Loucy (cell line): ENCODE measurements around the gene L1CAM.

Experiments
- H2AFZ ChIP-seq: fragments of 200-600 bp; sonication (generic); 2 replicates; pipeline ENCODE4 v1.6.0; 2016; ENCODE audit warnings: antibody characterized with exemption, mild to moderate bottlenecking, low read length, moderate library complexity
- H3F3A ChIP-seq: fragments of 200-600 bp; 2 replicates; pipeline ENCODE4 v1.6.0; 2016; ENCODE audit warnings: antibody characterized with exemption, low read depth, mild to moderate bottlenecking
- H3K27me3 ChIP-seq: fragments of 200-600 bp; sonication (generic); 2 replicates; pipeline ENCODE4 v1.6.1; 2014; ENCODE audit warnings: low read length, mild to moderate bottlenecking; ENCODE audit not compliant: insufficient read depth, poor library complexity, severe bottlenecking
- H3K36me3 ChIP-seq: fragments of 200-600 bp; sonication (generic); 2 replicates; pipeline ENCODE4 v1.6.1; 2016; ENCODE audit warnings: low read length; ENCODE audit not compliant: insufficient read depth
- H3K4me1 ChIP-seq: fragments of 200-600 bp; sonication (generic); 2 replicates; pipeline ENCODE4 v1.5.1; 2014; ENCODE audit warnings: low read length, mild to moderate bottlenecking; ENCODE audit not compliant: insufficient read depth, poor library complexity, severe bottlenecking
- H3K4me2 ChIP-seq: fragments of 200-600 bp; sonication (generic); 2 replicates; pipeline ENCODE4 v1.6.0; 2014; ENCODE audit warnings: antibody characterized with exemption, low read length, low read depth, mild to moderate bottlenecking; ENCODE audit not compliant: poor library complexity, severe bottlenecking
- H3K4me3 ChIP-seq: fragments of 200-600 bp; sonication (generic); 2 replicates; pipeline ENCODE4 v1.5.1; 2014; ENCODE audit warnings: low read length, mild to moderate bottlenecking, mixed read lengths; ENCODE audit not compliant: poor library complexity, severe bottlenecking
- H3K79me2 ChIP-seq: fragments of 200-600 bp; sonication (generic); 2 replicates; pipeline ENCODE4 v1.6.1; 2014; ENCODE audit warnings: low read length; ENCODE audit not compliant: insufficient read depth
- H3K9ac ChIP-seq: fragments of 200-600 bp; sonication (generic); 2 replicates; pipeline ENCODE4 v1.6.0; 2014; ENCODE audit warnings: mild to moderate bottlenecking, low read depth, low read length, moderate library complexity; ENCODE audit not compliant: poor library complexity, severe bottlenecking
- H3K9me2 ChIP-seq: fragments of 200-600 bp; sonication (generic); replicated peaks from 2 replicates; pipeline ENCODE4 v1.6.1; 2016; ENCODE audit warnings: low read depth, low read length, mixed read lengths
- H3K9me3 ChIP-seq: fragments of 200-600 bp; sonication (generic); 2 replicates; pipeline ENCODE4 v1.6.1; 2014; ENCODE audit warnings: mild to moderate bottlenecking, antibody characterized with exemption, low read length, low read depth; ENCODE audit not compliant: insufficient read depth
- H4K20me1 ChIP-seq: fragments of 200-600 bp; sonication (generic); 2 replicates; pipeline ENCODE4 v1.6.0; 2014; ENCODE audit warnings: antibody characterized with exemption, low read length, mild to moderate bottlenecking; ENCODE audit not compliant: insufficient read depth, poor library complexity, severe bottlenecking
- CTCF ChIP-seq: fragments of 200-600 bp; sonication (generic); conservative IDR thresholded peaks from 2 replicates; pipeline ENCODE4 v1.5.1; 2014; ENCODE audit warnings: mild to moderate bottlenecking, antibody characterized with exemption, low read length
- EZH2phosphoT487 ChIP-seq: fragments of 200-600 bp; IDR thresholded peaks from 2 replicates; pipeline ENCODE4 v1.6.1; 2018; ENCODE audit warnings: antibody characterized with exemption, mild to moderate bottlenecking, moderate library complexity, borderline replicate concordance

L1CAM gene

GRCh38 chrX:153827016-153827415 is 59.0 kb downstream of the L1CAM start:
- H3K9me3 ChIP-seq: no peaks in the 10 kb centered on the region
- no peaks in the 10 kb centered on the region for H3K36me3 ChIP-seq

GRCh38 chrX:153825042-153825441 is 60.9 kb downstream of the L1CAM start:
- Histone ChIP-seq H3K9me2 (no peaks in the 10 kb centered on the region), H3K27me3 (no peaks in the 10 kb centered on the region), H3K4me2 (no peak overlapping the region), H3K9ac (no peak overlapping the region), H3K36me3 (no peaks in the 10 kb centered on the region), H3K9me3 (no peaks in the 10 kb centered on the region), H3K79me2 (no peaks in the 10 kb centered on the region), H3K4me3 (no peak overlapping the region), H3F3A (no peaks in the 10 kb centered on the region), H3K4me1 (peaks cover 25% of the 10 kb centered on the region), H2AFZ (no peak overlapping the region), H4K20me1 (no peaks in the 10 kb centered on the region)
- TF ChIP-seq EZH2phosphoT487 (no peak), CTCF (no peak)

More at GRCh38 chrX:153827016-153827415, 59.0 kb downstream of the L1CAM start:
- Histone ChIP-seq H3K9ac (no peak overlapping the region), H3K27me3 (no peaks in the 10 kb centered on the region), H3K4me2 (no peak overlapping the region), H3K4me1 (peaks cover 11% of the 10 kb centered on the region), H3K4me3 (no peak overlapping the region), H3K9me2 (no peaks in the 10 kb centered on the region), H4K20me1 (no peaks in the 10 kb centered on the region), H2AFZ (no peak overlapping the region), H3F3A (no peaks in the 10 kb centered on the region), H3K79me2 (no peaks in the 10 kb centered on the region)
- TF ChIP-seq CTCF: no peak
- no peak for TF ChIP-seq EZH2phosphoT487

GRCh38 chrX:153824348-153824747 is 61.6 kb downstream of the L1CAM start:
- H3K4me1 ChIP-seq: peaks cover 25% of the 10 kb centered on the region

More at GRCh38 chrX:153824348-153824747, 61.6 kb downstream of the L1CAM start:
- Histone ChIP-seq H3K79me2 (no peaks in the 10 kb centered on the region), H4K20me1 (no peaks in the 10 kb centered on the region), H3K9me2 (no peaks in the 10 kb centered on the region), H2AFZ (no peak overlapping the region), H3F3A (no peaks in the 10 kb centered on the region), H3K4me3 (no peak overlapping the region), H3K36me3 (no peaks in the 10 kb centered on the region), H3K9ac (no peak overlapping the region), H3K9me3 (no peaks in the 10 kb centered on the region), H3K4me2 (no peak overlapping the region), H3K27me3 (no peaks in the 10 kb centered on the region)
- no peak for TF ChIP-seq EZH2phosphoT487
- TF ChIP-seq CTCF: no peak
